Stimulated activated CD8-positive, alpha-beta memory T cell treated with anti-CD3 and anti-CD28 coated beads, Interleukin-7, amount 100 ng/mL, for 24 hours (primary cell): ENCODE results near the gene SYCP3.

Source experiments
- DNase-seq: peaks from one replicate; pipeline ENCODE4 v3.0.0-alpha.2; 2020; ENCODE audit warnings: low read depth

SYCP3 gene

DNA sequence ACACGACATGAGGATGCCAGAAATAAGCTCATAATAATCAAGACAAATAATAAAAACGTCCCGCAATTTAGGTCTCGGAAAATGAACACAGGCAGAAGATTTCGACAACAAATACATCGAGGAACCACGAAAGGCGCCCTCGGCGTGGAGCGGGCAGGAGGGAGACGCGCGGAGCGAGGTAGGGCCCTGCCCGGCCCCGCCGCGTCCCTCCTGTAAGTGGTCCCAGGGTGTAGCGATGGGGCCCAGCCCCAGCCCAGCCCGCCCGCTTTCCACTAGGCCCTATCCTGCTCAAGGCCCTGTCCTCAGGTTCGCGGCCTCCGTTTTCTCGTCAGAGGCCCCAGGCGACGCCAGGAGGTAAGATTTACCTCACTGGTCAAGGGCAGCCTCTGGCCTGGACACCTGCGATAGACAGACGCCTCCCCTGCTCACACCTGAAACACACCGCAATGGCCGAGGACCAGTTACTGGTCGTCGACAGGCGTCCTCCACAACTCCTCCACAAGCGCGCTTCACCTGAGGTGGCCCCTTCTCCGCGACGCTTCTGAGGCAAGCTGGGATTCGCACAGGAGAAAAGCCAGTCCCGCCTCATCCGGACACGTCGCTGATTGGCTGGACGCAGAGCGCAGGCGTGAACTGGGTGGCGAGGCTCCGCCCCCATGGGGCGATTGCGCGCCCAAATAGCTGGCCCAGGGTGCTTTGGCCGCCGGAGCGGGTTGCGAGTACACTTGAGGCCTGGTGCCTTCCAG lies at the start of gene SYCP3:
Gene SYCP3 (minus strand): TSS at position 543 of the 746 bp plus-strand sequence. CDS start 1,527 bp downstream, outside the sequence.
- DNase-seq: no peak

DNA sequence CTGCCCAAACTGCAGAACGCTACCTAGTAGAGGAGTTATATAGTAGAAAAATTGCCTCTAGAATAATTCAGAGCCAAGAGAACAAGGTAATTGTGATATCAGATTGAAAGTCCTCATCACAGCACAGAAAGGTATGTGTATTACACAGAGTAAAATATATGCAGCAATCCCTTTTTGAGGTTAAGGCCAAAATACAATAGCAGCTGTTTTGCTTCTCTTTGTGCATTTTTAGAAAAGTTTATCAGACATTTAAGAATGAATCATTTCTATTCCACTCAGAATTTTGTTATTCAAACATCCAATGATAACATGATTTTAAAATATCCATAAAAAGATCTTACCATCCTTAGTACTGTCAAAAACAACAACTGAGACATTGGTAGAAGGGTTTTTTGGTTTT lies 46.4 kb upstream of the SYCP3 start:
- DNase-seq: no peak

DNA sequence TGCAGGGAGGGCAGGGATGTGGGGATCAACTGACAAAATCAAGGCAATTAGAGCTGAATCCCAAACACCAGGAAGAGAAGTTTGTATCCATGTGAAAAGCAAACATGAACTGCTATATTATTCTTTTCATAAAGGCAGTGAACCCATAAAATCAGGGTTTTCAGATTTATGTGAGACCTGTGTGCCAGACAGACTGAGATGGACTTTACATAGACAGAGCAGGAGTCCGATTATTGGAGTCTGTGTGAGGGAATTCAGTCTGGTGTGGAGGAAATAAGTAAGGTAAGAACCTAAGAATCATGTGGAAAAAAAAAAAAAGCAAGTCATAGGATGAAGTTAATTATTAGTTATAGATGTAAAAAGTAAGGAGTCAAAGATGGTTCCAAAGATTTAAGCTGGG lies 45.1 kb upstream of the SYCP3 start:
- DNase-seq: no peak

DNA sequence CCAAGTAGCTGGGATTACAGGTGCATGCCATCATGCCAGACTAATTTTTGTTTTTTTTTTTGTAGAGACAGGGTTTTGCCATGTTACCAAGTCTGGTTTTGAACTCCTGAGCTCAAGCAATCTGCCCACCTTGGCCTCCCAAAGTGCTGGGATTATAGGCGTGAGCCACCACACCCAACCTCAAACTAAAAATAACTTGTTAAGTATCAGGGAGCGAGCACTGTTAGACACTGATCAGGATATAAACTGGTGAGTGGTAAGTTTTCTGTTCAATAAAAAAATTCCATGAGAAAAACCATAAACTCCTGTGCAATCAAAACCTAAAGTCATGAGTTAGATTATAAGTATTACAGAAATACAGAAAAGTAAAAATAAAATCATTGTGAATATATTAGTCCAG lies 44.6 kb upstream of the SYCP3 start:
- no peak for DNase-seq

DNA sequence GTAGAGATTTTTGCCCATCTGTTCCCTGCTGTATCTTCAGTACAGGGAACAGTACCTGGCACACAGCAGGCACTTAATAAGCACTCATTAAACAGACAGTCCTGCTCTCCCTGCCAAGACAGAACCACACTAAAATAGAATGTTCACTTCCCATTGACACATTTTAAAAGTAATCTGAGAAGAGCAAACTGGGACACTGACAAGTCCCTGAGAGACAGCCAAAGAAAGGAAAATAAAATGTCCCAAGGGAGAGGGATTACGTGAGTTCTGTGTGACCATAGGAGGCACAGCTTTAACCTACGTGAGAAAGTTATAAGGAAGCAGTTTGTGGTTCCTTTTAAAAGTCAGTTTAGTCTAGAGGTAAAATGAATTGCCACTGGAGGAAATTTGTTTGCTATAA lies 43.9 kb upstream of the SYCP3 start:
- DNase-seq: no peak

DNA sequence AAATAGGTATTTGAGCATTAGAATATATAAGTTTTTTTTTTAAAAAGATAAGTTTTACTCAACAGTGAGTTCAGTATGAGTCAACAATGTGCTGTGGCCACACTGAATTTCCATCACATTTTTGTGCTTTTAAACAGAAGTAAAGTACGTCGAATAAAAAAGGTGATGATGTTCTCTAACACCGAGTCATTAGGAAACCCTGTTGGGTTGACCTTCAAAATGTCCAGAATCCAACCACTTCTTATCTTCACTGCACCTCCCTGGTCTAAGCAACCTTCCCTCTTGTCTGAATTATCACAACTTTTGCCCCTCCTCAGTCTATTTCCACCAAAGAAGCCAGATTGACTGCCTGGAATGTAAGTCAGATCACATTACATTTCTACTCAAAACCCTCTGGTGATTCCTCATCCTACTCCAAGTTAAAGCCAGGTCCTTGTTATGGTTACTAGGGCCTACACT lies 43.0 kb upstream of the SYCP3 start:
- no peak for DNase-seq

DNA sequence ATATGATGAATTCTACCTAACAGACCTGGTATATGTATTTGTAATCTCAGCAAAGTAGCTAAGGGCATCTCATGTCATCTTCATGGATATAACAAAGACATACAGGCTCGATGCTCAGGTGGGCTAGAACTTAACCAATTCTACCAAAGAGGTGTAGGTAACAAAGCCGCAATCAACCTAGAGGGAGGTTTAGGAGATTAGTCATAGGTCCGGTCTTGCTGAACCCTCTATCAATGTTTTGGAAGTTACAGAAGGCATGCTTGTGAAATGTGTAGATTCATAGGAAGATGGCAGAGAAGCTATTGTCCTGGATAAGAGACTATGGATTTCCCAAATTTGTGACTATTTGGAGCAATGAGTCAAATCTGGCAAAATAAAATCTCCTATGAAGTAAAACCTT lies 42.6 kb upstream of the SYCP3 start:
- no peak for DNase-seq

DNA sequence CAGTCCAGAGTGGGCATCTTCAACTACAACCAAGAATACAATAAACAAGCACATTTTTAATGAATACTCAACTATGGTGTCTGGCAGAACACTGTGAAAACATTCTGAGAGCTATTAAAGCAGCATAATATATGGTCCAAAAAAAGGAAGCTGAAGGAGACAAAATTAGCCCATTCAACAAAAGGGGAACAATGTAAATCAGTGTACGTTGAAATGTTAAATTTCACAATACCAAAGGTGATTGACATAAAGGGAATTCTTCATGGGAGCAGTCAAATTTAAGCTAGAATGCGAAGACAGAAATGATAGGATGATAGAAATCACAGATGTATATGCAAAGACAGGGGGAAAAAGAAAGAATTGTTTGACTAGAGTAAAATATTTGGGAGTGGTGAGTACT lies 41.3 kb upstream of the SYCP3 start:
- no peak for DNase-seq

DNA sequence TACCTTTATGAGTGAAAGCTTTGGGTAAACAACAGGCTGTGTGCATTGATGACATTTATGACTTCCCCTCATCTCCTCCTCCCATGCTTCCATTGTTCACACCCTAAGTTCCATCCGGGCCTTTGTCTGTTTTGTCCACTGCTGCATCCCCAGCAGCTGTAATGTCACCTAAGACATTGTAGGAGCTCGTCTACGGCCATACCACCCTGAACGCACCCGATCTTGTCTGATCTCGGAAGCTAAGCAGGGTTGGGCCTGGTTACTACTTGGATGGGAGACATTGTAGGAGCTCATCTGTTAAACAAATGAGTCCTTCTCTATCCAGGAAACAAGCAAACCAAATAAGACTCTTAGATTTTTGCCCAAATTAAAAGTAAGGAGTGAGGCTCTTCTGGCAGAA lies 40.4 kb upstream of the SYCP3 start:
- no peak for DNase-seq

DNA sequence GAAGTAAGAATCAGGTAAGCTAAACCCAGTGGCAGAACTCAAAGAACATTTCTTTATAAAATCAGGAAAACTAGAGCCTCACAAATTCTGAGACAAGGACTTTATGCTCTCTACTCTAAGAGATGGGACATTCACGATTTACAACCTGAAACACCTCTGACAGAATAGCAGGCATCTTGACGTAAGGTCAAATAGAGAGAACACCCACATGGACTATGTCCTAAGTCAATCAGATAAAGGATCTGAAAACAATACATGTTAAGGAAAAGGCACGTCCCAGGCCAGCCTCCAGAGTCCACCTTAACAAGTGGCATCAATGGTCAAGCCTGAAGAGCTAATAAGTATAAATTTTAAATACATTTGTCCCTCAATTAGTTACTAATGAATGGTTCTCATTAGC lies 39.9 kb upstream of the SYCP3 start:
- no peak for DNase-seq

DNA sequence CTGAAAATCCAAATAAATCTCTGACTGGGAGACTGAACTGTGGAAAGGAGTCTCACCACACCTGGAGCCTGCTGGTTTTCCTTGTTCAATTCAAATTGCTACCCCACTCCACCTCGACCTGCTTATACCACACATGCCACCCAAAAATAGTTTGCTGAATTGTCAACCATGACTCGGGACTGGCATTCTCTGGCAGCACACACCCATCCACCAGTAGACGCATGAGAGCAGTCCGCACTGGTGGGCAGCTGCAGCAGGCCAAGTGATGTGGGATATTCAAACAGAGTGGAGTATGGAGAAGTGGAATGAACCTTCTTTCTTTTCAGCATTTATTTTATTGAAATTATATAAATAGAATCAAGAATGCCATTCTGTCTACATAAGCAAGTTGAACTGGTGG lies 38.7 kb upstream of the SYCP3 start:
- no peak for DNase-seq

DNA sequence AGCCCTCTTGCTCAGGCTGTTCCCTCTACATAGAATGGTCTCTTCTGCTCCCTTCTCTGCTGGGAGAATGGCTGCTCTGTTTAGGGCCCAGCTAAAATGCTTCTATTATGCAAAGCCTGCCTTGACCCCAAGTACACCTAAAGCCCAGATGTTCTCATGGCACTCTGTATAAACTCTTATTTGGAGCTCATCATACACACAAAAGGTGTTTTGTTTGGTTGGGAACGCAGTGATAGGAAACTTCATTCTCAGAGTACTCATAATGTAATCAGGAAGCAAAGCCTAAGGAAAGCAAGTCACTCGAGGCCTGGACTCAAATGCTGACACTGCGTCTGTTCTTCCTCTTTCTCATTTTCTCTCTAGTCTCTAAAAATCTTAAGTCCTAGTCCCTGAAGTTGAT lies 38.2 kb upstream of the SYCP3 start:
- no peak for DNase-seq

DNA sequence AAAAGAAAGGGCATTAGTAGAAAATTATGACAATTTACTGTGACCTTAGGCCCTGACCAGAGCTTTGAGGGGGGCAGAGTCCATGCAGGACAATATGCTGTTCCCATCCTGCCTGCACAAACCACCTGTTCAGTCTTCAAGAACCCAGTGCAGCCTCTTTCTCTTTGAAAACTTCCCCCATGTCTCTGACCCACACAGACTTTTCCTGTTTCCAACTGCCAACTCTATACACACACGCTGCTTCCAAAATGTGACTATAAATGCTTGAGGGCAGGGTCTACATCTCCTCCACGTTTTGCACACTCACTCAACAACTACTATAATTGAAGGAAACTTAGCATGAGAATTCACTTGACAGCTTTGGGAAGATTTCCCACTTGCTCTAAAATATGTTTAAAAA lies 36.6 kb upstream of the SYCP3 start:
- DNase-seq: no peak

DNA sequence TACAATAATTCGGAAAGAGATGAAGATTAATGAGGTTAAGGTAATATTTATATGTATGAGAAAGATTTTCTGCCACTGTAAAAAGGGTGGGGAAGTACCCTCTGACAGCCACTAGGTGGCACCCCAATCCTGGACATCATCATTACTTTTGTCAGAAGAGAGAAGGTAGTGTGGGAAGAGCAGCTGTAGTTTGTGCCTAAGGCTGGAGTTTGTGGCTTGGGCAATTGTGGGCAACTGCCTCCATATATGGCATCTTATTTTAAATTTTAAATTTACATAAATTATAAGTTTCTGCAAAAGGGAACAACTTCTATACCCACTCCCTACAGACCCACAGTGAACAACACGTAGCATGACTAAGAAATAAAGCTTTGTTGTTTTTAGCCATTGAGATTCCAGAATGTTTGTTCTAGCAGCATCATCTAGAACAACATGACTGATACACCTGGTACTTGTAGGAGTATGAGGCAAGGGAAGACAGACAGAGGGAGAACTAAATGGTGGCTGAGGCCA lies 34.4 kb upstream of the SYCP3 start:
- DNase-seq: peak; percentile 36

DNA sequence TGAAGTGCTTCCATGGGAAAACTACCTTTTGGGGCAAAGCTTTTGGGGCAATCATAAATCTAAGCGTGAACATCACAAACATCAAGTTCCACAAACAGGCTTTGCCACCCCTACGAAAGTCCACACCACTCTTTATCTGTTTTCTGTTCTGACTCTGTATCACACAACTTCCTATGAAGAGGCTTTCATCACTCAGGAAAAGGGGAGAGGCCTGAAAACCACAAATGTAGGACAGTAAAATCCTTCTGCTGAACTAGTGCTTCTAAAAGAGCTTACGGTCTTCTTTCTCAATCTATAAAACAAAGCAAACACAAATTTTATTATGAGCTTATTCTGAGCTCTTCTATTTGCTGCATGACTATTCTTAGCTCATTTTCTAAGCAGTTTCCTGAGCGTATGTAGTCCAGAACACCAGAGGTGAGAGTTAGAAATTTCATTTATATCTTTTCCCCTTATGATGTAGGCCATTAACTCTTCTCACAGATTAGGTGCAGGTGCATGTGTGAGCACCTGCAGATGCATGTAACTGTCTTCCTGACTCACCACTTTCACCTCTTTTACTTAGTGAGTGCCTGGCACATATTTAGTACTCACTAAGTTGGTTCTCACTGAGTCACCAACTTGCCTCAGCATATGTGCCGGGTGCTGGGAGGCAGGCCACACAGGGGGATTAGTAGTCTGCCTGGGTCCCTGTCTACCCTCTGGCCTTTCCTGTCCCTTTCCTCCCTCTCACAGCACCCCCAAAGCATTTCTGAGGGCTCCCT lies 32.9 kb upstream of the SYCP3 start:
- DNase-seq: no peak

DNA sequence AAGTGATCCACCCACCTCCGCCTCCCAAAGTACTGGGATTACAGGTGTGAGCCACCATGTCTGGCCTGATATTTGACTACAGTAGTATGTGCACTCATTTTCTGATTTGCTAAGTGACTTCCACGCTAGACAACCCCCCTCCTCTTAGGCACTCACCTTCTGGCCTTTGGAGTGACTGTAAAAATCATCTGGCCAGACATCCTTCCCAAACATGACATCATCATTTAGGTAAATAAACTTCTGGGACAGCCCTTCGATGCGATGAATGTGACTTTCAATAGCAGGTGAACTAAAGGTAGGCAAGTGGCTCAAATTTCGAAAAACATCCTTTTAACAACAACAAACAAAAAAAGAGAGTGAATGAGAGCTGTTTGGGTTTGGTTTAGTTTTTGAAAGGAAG lies 30.6 kb upstream of the SYCP3 start:
- no peak for DNase-seq

DNA sequence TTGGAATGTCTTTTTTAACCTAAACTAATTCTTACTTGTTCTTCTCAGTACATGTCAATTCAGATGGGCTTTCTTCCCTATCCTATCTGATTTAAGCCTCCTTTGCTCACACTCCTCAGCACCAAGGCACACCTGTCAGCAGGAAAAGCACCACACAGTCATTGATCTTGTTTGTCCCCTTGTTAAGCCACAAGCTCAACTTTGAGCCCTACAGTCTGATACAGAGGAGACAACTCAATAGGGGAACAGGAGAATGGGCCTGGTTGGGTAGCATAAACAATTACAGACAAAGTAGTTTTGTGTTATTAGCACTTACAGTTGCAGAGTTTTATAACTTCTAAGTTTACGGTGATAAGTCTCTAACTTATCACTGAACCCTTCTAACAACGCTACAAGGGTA lies 29.5 kb upstream of the SYCP3 start:
- no peak for DNase-seq

DNA sequence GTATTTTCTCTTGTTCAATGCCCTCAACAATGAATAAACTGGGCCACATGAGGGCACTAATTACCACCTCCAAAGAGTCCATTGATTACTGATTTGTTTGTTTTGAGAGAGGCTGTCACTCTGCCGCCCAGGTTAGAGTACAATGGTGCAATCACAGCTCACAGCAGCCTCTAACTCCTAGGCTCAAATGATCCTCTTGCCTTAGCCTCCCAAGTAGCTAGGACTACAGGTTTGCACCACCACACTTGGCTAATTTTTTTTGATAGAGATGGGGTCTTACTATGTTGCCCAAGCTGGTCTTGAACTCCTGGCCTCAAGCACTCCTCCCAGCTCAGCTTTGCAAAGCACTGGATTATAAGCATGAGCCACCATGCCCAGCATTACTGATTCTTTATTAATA lies 28.3 kb upstream of the SYCP3 start:
- no peak for DNase-seq

DNA sequence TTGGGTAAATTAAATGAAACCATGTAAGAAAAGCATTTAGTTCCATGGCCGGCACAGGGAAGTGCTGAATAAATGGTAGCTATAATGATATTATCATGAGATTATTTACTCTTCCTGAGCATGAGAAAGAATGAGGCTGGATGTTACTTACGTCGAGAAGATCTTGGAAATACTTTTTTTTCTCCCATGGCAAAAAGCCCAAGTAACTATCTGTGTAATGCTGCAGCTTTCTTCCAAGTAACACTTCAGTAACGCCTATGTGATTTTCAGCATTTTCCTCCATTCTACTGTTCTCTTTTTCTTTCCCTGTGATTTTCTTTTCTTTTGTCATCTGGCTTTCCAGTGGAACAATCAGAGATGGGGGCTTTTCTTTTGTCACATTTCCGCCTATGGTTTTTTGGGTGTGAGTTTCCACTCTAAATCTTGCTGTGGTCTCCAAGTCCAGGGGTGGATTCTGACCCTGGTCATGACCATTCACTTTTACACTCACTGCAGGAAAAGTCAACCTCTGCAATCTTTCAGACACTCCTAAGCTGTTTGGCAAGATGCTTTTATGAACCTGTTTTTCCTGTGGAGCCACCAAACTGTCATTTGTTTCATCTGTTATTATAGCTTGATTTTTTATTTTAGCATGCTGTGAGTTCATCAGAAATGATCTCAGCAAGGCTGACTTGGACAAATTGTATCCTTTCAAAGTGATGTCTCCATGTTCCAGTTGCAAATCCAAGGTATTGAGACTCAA lies 25.0 kb upstream of the SYCP3 start:
- DNase-seq: no peak

DNA sequence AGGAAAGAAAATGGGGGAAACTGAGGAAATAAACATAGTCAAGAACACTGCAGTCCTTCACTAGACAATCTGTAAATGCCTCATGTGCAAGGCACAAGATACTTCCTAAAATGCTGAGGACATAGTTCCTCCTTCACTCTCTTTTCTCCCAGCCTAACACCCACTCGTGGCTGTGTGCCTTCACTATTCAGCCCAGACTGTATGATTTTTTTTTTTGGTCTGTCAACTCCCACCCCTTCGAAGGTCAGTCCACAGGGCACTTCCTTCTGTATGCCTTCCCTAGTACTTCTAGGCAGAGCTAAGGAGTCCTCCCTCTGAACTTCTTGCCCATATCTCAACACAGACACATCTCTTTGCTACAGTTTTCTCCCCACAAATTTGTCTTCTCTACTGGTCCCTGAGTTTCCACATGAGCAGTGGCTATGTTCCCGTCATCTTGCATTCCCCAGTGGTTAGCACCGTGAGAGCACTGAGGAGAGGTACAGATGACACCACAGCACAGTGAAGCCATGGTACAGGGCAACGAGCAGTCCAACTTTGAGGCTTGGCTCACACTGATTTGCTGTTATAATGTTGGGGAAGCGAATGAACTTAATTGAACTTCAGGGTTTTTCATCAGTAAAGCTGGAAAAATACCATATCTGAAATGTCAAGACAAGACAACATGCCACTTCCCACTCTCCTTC lies 24.1 kb upstream of the SYCP3 start:
- DNase-seq: no peak

DNA sequence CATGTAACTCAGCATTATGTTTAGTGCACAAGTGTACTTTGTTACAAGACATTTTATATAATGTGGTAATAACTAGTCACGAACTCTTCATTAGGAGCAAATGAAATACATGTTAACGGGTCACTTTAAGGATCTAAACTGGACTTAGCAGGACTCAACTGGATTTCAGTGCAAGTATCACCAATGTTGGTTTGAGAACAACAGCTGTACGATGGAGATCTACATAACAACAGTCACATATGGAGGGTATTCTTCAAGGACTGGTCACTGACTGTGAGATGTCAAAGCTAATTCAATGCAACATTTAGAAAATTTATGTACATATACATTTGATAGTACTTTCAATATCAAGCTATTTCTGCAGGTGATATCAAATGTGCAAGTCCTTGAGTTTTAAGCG lies 22.5 kb upstream of the SYCP3 start:
- no peak for DNase-seq

DNA sequence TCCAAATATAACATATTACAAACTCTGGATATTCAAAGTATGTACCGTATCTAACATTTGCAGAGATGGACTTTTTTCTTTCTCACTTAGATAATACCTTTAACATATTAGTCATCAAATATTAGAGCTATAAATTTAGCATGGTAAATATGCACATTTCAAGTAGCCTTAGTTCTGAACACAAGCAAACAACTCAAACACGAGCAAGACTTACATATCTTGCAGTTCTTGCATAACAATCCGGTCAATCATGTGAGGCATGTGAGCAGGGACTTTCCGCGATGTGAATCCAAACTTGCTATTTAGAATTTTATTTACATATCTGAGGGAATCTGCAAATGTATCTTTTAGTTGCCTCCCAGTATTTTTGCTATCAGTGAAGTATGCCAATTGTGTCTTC lies 22.1 kb upstream of the SYCP3 start:
- DNase-seq: no peak
